HG03558 (cell line): ENCODE results near the gene CNOT3.
A peak's percentile ranks its signal among the peaks of the same experiment; 100 is the strongest.
"Not testable (repeated sequence)": the region's sequence is repeated elsewhere in the genome, so short reads cannot be mapped to it uniquely, and the experiment has no call there.

ENCODE experiments used
- ATAC-seq: cut with Tn5 transposase; IDR thresholded peaks from one replicate; pipeline ENCODE4 v1.9.1; 2021; ENCODE audit warnings: moderate number of reproducible peaks; ENCODE audit not compliant: unreplicated experiment; ENCODE audit errors: extremely low read depth

The CNOT3 gene

DNA sequence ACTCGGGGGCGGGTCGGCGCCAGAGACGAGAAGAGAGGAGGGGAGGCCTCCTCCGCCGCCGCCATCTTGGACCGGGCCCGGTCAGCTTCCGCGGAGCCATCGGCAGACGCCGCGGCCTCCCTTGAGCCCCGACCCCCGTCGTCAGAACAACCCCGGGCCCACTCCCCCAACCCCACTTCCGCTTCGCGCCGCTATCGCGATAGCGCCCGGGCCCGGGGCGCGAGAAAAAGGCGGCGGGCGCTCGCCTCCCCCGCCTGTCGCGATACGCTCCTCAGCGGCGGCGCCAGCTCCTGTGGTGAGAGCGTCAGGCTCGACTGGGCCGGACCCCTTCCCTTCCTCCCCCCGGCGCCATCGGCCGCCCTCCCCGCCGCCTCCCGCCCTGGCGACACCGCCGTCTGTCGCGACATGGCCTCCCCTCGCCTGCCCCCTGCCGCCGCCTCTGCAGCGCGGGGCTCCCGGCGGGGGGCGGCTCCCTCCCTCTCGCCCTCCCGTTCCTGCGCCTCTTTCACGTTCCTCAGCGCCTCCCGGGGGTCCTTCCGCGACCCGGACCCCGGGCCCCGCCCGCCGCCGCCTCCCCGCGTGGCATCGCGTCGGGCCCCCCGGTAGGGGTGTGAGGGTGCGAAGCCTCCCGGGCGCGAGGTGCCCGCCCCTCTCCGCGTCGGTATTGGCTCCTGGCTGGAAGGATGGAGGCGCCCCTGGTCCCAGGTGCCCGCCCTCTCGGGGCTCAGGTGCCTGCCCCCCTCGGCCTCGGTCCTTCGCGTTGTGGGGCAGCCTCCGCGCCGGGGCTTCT, at the start of gene CNOT3:
TSS of gene CNOT3 (plus strand) at position 64 of the 790 bp plus-strand sequence. CDS start 5,217 bp downstream, outside the sequence.
- no peak for ATAC-seq

DNA sequence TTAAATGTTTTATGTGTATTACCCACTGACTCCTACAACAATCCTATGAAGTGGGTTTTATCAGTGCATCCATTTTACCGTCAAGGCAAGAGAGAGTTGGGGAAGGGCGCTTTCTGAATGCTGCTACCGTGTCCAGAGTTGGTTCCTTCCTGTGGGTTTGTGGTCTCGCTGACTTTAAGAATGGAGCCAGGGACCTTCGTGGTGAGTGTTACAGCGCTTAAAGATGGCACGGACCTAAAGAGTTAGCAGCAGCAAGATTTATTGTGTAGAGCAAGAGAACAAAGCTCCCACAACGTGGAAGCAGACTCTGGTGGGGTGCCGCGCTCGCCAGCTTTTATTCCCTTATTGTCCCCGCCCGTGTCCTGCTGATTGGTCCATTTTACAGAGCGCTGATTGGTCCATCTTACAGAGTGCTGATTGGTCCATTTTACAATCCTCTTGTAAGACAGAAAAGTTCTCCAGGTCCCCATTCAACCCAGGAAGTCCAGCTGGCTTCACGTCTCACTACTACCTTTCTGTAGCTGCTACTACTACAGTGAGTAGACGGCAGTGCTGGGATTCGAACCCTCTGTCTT, 43.0 kb upstream of the CNOT3 start:
- no peak for ATAC-seq

DNA sequence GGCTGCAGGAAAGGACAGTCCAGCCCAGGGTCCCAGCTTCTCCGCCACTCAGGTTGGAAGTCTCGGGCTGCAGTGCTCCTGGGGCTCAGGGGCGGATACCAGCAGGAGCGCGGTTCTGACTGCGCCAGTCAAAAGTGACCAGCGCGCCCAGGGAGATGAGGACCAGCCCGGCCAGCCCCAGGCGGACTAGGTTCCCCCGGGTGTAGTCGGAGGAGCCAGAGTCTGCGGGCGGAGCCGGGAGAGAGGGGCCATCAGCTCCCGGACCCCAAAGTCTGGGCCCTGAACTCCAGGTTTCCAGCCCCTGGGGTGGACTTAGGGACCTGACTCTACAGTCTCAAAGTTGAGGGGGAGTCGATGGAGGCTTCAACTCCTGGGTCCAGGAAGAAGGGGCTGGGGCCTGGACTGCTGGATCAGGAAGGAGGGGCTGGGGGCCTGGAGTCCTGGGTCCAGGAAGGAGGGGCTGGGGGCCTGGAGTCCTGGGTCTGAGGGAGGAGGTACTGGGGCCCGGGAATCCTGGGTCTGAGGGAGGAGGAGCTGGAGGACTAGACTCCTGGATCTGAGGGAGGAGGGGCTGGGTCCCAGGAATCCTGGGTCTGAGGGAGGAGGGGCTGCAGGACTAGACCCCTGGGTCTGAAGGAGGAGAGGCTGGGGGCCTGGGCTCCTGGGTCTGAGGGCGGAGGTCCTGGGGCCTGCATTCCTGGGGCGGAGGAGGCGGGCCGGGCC, 42.3 kb upstream of the CNOT3 start:
- no peak for ATAC-seq

DNA sequence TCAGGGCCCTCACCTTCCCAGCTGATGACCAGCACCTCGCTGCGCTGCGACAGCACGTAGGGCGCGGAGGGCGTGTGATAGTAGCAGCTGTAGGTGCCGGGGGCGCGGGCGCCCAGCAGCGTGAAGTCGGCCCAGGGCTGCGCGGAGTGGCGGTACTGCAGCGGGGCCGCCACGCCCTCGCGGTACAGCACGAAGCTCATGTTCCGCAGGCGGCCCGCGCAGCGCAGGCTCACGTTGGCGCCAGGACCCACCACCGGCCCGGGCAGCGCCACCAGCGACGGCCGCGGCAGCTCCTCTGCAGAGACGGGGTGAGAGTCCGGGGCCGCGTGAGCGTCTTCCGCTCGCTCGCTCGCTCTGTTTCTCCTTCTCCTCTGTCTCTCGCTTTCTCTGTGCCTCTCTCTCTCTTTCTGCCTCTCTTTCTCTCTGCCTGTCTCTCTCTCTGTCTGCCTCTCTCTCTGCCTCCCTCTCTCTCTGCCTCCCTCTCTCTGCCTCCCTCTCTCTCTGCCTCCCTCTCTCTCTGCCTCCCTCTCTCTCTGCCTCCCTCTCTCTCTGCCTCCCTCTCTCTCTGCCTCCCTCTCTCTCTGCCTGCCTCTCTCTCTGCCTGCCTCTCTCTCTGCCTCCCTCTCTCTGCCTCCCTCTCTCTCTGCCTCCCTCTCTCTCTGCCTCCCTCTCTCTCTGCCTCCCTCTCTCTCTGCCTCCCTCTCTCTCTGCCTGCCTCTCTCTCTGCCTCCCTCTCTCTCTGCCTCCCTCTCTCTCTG, 41.5 kb upstream of the CNOT3 start:
- not testable (repeated sequence) for ATAC-seq

DNA sequence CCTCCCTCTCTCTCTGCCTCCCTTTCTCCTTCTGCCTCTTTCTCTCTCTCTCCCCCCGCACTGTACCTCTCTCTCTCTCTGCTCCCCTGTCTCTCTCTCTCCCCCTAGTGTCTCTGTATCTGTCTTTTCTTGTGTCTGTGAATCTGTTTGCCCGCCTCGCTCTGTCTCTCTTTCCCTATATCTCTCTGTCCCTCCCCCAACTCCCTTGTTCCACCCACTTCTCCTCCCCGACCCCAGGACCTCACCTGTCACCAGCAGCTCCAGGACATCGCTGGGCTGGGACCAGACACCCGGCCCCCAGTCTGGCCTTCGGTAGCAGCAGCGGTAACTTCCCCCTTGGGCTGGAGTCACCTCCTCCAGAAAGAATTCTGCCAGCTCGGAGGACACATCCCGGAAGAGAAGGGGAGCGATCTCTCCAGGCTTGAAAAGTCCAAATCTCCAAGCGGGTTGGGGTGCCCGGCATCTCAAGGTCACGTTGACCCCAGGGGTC, 40.9 kb upstream of the CNOT3 start:
- ATAC-seq: no peak

DNA sequence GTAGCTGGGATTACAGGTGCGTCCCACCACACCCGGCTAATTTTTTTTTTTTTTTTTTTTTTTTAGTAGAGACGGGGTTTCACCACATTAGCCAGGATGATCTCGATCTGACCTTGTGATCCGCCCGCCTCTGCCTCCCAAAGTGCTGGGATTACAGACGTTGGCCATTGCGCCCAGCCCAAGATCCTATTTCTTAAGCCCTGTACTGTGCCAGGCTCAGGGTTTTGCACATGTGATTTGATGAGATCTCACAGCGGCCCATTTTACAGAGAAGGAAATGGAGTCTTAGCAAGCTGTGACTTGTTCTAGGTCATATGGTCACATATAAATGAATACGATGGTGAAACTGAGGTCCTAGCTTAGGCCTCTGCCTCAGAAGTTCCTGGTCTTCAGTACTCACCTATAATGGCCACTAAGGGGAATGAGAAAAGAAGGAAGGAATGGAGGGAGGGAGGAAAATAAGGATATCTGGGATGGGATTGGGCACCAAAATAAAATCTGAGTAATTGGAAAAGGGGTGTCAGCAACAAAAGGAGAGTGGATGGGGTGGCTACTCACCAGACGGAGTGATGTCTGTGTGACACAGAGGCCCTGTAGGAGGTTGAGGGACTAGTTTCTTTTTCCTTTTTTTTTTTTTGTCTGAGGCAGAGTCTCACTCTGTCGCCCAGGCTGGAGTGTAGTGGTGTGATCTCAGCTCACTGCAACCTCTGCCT, 38.2 kb upstream of the CNOT3 start:
- ATAC-seq: no peak

DNA sequence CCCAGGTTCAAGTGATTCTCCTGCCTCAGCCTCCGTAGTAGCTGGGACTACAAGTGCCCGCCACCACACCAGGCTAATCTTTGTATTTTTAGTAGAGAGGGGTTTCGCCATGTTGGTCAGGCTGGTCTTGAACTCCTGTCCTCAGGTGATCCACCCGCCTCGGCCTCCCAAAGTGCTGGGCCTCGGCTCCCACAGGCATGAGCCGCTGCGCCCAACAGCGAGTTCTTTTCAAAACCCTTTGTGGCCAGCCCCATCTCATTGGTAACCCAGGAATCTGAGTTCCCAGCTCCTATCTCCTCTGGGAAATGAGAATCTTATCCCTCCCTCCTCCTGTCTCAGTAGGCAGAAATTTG, 37.7 kb upstream of the CNOT3 start:
- ATAC-seq: not testable (repeated sequence)

DNA sequence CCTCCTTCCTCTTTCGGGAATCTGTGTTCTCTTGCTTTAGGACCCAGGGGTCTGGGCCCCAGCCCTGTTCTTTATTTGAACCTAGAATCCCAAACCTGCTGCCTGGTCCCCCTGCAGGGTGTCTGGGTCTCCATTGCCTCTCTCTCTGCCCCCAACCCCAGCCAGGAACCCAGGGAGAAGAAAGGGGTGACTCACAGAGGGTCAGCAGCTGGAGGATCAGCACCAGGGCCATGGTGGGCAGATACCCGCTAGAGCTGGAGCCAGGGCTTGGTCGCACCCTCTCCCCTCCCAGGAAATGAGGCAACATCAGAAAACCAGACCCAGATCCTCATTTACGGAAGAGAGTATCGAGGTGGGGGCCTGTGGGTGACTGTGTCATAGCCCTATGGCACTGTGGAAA, 37.0 kb upstream of the CNOT3 start, which contains the start of gene OSCAR:
TSS of gene OSCAR (minus strand) at position 243 of the 400 bp plus-strand sequence. CDS start at position 232, 11 bp downstream.
- no peak for ATAC-seq

DNA sequence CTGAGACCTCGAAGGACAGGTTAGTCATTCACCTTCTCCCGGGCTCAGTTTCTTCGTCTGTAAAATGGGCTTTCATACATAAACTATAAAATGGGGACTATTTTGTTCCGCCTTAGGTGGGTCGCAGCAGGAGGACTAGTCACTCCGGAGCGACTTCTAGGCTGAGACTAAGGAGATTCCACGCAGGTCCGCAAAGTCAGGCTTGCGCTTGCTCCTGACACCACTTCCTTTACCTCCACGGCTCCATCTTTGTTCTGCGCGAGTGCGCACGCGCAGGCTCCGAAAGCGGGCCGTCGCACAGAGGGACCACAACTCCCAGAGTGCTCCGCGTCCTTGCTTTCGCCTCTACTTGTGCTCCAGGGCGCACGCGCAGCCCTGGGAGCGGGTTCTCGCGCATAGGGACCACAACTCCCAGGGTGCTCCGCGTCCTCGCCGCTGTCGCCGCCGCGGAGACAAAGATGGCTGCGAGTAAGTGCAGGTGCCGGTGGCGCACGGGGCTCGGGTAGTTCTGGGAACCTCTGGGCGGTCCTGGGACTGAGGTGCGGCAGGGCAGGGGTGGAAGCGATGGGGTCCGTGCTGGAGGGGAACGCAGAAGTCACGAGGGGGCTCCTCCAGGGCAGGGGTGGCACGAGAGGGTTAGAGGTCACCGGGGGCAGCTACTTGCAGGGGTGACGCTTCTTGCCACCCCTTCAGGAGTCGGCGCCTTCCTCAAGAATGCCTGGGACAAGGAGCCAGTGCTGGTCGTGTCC, 35.0 kb upstream of the CNOT3 start, which contains the start of gene NDUFA3:
TSS of gene NDUFA3 (plus strand) at position 435 of the 749 bp plus-strand sequence. CDS start at position 459, 24 bp downstream.
- peak; percentile 96 for ATAC-seq

DNA sequence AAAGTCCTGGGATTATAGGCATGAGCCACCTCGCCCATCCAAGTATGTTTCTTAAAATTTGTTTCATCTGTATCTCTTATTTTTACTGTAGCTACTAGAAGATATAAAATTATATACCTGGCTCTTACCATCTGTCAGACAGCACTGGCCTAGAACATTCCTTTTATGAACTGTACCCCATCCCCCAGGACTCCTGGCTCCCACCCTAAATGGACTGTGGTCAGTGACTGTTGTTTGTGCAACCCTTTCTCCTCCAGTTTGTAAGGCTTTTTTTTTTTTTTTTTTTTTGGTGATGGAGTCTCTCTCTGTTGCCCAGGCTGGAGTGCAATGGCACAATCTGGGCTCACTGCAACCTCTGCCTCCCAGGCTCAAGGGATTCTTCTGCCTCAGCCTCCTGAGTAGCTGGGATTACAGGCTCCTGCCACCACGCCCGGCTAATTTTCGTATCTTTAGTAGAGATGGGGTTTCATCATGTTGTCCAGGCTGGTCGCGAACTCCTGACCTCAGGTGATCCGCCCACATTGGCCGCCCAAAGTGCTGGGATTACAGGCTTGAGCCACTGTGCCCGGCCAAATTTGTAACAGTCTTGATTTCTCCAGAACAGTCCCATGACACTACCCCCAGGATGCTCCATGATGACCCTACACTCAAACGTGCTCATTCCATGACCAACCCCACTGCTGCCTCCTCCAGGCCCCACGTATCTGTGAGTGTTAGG, 32.4 kb upstream of the CNOT3 start:
- ATAC-seq: no peak

DNA sequence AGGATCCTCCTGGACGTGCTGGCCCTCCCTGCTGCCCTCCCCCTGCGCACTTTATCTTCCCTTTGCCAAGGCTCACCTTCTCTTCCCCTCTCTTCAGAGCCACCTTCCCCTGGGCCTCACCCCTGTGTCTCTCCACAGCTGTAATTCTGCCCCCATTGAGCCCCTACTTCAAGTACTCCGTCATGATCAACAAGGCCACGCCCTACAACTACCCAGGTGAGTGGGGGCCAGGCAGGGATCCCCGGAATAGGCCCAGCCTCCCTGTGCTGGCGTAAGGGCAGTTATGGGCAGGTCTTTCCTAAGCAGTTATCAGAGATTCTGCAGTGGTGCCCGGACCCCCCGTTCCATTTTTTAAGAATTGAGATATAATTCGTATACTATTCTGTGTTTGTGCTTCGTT, 31.8 kb upstream of the CNOT3 start:
- ATAC-seq: no peak

DNA sequence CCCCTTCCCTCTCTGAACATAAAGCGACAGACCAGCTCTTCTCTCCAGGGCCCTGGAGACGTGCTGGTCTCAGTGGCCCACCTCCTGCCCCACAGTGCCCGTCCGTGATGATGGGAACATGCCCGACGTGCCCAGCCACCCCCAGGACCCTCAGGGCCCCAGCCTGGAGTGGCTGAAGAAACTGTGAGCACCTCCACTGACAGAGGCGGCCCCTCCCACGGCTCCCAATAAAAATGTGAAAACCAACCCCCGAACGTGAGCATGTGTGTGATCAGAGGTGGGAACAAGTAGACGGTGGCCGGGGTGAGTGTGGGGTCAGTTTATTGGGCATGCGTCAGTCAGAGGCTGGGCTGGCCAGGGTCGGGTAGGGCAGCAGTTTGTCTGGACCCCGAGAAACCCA, 30.8 kb upstream of the CNOT3 start:
- no peak for ATAC-seq

DNA sequence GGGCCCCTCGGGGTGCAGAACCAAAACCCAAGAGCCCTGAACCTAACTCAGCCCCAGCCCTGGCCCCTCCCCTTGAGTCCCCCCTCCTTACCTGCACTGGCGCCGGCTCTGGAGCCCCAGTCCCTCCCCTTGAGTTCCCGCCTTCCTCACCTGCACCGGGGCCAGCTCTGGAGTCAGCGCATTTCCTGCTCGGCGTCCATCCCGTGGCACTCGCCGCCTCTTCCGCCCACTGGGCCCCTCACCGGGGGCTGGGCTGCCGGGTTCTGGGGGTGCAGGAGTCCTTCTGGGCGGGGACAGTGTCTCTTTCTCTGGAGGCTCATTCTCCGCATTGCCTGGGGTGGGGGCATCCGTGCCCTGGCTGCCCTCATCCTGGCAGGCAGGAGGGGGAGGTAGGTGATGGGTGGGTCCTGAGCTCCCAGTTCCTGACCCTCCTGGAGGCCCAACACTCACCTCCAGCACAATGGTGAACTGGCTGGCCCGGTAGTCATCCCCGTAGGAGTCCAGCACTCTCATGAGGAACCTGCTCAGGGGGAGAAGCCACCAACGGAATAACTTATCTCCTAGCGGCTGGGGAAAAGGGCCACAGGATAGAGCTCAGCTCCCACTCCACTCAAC, 29.6 kb upstream of the CNOT3 start:
- ATAC-seq: no peak

DNA sequence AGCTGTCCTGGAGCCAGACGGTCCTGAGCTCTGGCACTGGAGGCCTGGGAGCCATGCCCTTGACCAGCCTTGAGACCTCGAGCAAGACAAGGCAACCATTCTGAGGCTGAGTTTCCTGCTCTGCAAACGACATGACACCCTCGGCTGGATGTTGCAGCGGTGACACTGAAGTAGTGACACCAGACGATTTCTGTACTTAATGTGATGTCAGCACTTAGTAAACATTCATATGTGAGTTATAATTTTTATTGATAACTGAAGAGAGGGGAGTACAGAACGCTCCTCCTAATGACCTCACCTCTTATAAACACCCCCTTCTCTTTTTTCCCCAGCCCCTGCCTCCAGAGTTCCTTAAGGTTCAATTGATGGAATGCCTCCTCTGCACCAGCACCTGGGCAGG, 29.1 kb upstream of the CNOT3 start:
- no peak for ATAC-seq

DNA sequence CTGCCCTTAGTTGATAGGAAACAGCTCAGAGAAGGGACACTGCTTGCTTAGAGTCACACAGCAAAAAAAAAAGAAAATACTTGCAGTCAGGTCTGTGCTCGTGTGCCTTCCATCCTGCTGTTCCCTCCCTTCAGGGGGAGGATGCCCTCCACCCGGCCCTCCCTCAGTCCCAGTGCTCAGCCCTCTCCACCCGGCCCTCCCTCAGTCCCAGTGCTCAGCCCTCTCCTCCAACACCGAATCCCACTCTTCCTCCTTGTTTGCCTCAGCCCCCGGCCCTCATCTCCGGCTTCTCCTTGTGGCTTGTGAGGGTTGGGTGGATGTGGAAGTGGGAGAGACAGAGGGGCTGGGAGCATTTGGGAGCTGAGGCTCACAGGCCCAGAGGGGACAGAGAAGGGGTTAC, 27.9 kb upstream of the CNOT3 start:
- ATAC-seq: no peak

DNA sequence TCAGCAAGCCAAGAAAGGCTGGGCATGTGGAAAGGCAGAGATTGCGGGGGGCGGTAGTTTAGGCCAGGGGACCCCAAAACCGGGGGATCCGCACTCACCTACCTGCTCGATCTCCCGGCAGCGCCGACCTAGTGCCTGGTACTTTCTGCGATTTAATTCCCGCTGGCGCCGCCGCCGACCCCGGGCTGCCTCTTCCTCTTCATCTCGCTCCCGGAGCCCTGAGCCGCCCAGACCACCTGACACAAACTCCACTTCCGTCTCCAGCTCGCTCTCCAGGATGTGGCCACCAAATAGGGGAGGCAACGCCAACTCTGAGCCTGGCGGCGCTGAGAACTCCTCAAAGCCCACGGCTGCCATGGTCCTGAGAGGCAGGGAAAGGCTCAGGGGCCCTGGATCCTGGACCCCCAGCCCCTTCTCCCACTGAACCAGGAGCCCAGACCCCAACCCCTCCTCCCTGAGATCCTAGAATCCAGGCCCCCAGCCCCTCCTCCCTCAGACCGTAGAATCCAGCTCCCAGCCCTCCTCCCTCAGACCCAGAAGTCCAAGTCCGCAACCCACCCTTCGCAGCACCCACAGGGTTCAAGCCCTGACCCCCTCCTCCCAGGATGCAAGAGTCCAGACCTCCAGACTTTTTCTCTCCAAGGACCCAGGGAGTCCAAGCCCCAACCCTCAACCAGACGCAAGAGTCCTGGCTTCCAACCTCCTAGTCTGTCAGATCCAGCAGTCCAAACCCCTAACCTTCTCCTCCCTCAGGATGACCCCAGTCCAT, 23.0 kb upstream of the CNOT3 start:
- no peak for ATAC-seq
